H9 (cell line): Measurements from ENCODE around the gene EPAS1. TPM values are rescaled to one million over a fixed set of nuclear protein-coding genes. Genes with fewer than 3 reads are reported as not detected.

Experiments used
- DNase-seq: peaks from one replicate; pipeline ENCODE4 v3.0.0-alpha.2; 2017
- H2AFZ ChIP-seq: one replicate; pipeline ENCODE4 v1.6.1; 2013; ENCODE audit warnings: mild to moderate bottlenecking, low read length, control low read depth, moderate library complexity
- H2AK5ac ChIP-seq: 2 replicates; pipeline ENCODE4 v1.6.1; 2013; ENCODE audit warnings: low read length, control low read depth, mixed read lengths; ENCODE audit not compliant: insufficient read length
- H2BK120ac ChIP-seq: one replicate; pipeline ENCODE4 v1.6.1; 2013; ENCODE audit warnings: low read depth, mild to moderate bottlenecking, low read length, control low read depth, inconsistent platforms; ENCODE audit not compliant: poor library complexity, severe bottlenecking
- H2BK12ac ChIP-seq: 2 replicates; pipeline ENCODE4 v1.6.1; 2013; ENCODE audit warnings: low read length, control low read depth, mixed read lengths, low read depth; ENCODE audit not compliant: insufficient read length
- H2BK15ac ChIP-seq: 2 replicates; pipeline ENCODE4 v1.6.1; 2013; ENCODE audit warnings: low read depth, low read length, control low read depth
- H2BK20ac ChIP-seq: one replicate; pipeline ENCODE4 v1.6.1; 2013; ENCODE audit warnings: low read depth, mild to moderate bottlenecking, low read length, control low read depth, inconsistent platforms; ENCODE audit not compliant: poor library complexity, severe bottlenecking
- H2BK5ac ChIP-seq: 2 replicates; pipeline ENCODE4 v1.6.1; 2013; ENCODE audit warnings: low read length, control low read depth, mixed read lengths; ENCODE audit not compliant: insufficient read length
- H3K14ac ChIP-seq: 2 replicates; pipeline ENCODE4 v1.6.1; 2013; ENCODE audit warnings: low read length, control low read depth; ENCODE audit not compliant: insufficient read depth
- H3K18ac ChIP-seq: 2 replicates; pipeline ENCODE4 v1.6.1; 2013; ENCODE audit warnings: low read depth, mild to moderate bottlenecking, mixed read lengths, low read length, control low read depth; ENCODE audit not compliant: insufficient read length
- H3K23ac ChIP-seq: 2 replicates; pipeline ENCODE4 v1.6.1; 2013; ENCODE audit warnings: low read length, control low read depth, mixed read lengths, low read depth; ENCODE audit not compliant: insufficient read length
- H3K23me2 ChIP-seq: 2 replicates; pipeline ENCODE4 v1.6.1; 2013; ENCODE audit warnings: low read depth, mild to moderate bottlenecking, mixed read lengths, low read length, control low read depth; ENCODE audit not compliant: insufficient read length, poor library complexity, severe bottlenecking
- H3K27ac ChIP-seq: 2 replicates; pipeline ENCODE4 v1.5.1; 2013; ENCODE audit warnings: low read length, control low read depth, mixed read lengths, low read depth; ENCODE audit not compliant: insufficient read length
- H3K27me3 ChIP-seq: 2 replicates; pipeline ENCODE4 v1.6.1; 2013; ENCODE audit warnings: low read length, control low read depth, inconsistent platforms; ENCODE audit not compliant: insufficient read depth
- H3K4ac ChIP-seq: 2 replicates; pipeline ENCODE4 v1.6.1; 2013; ENCODE audit warnings: low read depth, mild to moderate bottlenecking, control low read depth, inconsistent platforms, low read length, moderate library complexity
- H3K4me1 ChIP-seq: 2 replicates; pipeline ENCODE4 v1.6.1; 2013; ENCODE audit warnings: low read length, control low read depth, inconsistent platforms; ENCODE audit not compliant: insufficient read depth
- H3K4me2 ChIP-seq: 2 replicates; pipeline ENCODE4 v1.6.1; 2013; ENCODE audit warnings: low read length, control low read depth, mixed read lengths; ENCODE audit not compliant: insufficient read length, insufficient read depth
- H3K56ac ChIP-seq: 2 replicates; pipeline ENCODE4 v1.6.1; 2013; ENCODE audit warnings: low read depth, mild to moderate bottlenecking, mixed read lengths, low read length, control low read depth; ENCODE audit not compliant: insufficient read length
- H3K79me1 ChIP-seq: 2 replicates; pipeline ENCODE4 v1.6.1; 2013; ENCODE audit warnings: low read depth, mild to moderate bottlenecking, moderate library complexity, low read length, control low read depth, inconsistent platforms; ENCODE audit not compliant: insufficient read depth, poor library complexity, severe bottlenecking
- H3K79me2 ChIP-seq: 2 replicates; pipeline ENCODE4 v1.6.1; 2013; ENCODE audit warnings: low read length, control low read depth, inconsistent platforms; ENCODE audit not compliant: insufficient read depth
- H3K9ac ChIP-seq: 2 replicates; pipeline ENCODE4 v1.6.1; 2013; ENCODE audit warnings: low read length, control low read depth, mixed read lengths; ENCODE audit not compliant: insufficient read length; ENCODE audit errors: extremely low read depth
- H3K9me3 ChIP-seq: one replicate; pipeline ENCODE4 v1.6.1; 2013; ENCODE audit warnings: low read depth, low read length, inconsistent platforms; ENCODE audit not compliant: control insufficient read depth
- H3T11ph ChIP-seq: one replicate; pipeline ENCODE4 v1.6.1; 2013; ENCODE audit warnings: mild to moderate bottlenecking, low read length, control low read depth, inconsistent platforms
- H4K20me1 ChIP-seq: one replicate; pipeline ENCODE4 v1.6.1; 2013; ENCODE audit not compliant: control insufficient read depth, insufficient read length, insufficient read depth
- H4K5ac ChIP-seq: 2 replicates; pipeline ENCODE4 v1.6.1; 2013; ENCODE audit warnings: low read depth, mild to moderate bottlenecking, mixed read lengths, low read length, control low read depth; ENCODE audit not compliant: insufficient read length
- H4K8ac ChIP-seq: replicated peaks from 2 replicates; pipeline ENCODE4 v1.6.1; 2013; ENCODE audit warnings: low read length, control low read depth, mixed read lengths, low read depth; ENCODE audit not compliant: insufficient read length
- H4K91ac ChIP-seq: 2 replicates; pipeline ENCODE4 v1.6.1; 2013; ENCODE audit warnings: low read depth, mild to moderate bottlenecking, moderate library complexity, mixed read lengths, low read length, control low read depth; ENCODE audit not compliant: insufficient read length
- H3K27ac Mint-ChIP-seq, 3 experiments: 2 replicates in 2 of 3; 3 replicates in 1 of 3; pipeline ENCODE4 v1.8.0; 2020 to 2021; ENCODE audit warnings: mixed read lengths in 3 of 3, mild to moderate bottlenecking in 1 of 3, moderate library complexity in 1 of 3
- H3K27me3 Mint-ChIP-seq: 2 replicates; pipeline ENCODE4 v1.8.0; 2021; ENCODE audit warnings: low read depth, mild to moderate bottlenecking, moderate library complexity, mixed read lengths
- H3K36me3 Mint-ChIP-seq, 3 experiments: 2 replicates in 2 of 3; 3 replicates in 1 of 3; pipeline ENCODE4 v1.8.0; 2020 to 2021; ENCODE audit warnings: low read depth in 3 of 3, mixed read lengths in 3 of 3; ENCODE audit not compliant: insufficient read depth in 1 of 3
- H3K4me1 Mint-ChIP-seq, 2 experiments: 2 replicates each; pipeline ENCODE4 v1.8.0; 2020; ENCODE audit warnings: mixed read lengths in 2 of 2
- H3K4me3 Mint-ChIP-seq, 2 experiments: 2 replicates in 1 of 2; 3 replicates in 1 of 2; pipeline ENCODE4 v1.8.0; 2020 to 2021; ENCODE audit warnings: mild to moderate bottlenecking in 2 of 2, mixed read lengths in 2 of 2, moderate library complexity in 1 of 2
- H3K9me3 Mint-ChIP-seq, 2 experiments: 2 replicates in 1 of 2; 3 replicates in 1 of 2; pipeline ENCODE4 v1.8.0; 2020; ENCODE audit warnings: mild to moderate bottlenecking in 2 of 2, mixed read lengths in 2 of 2, moderate library complexity in 1 of 2
- CTCF ChIP-seq: fragments of 200-600 bp; sonication (generic); conservative IDR thresholded peaks from 3 replicates; pipeline ENCODE4 v1.8.0; 2021; ENCODE audit warnings: antibody characterized with exemption, mild to moderate bottlenecking
- WGBS: extraction: QIAGEN DNeasy Blood & Tissue Kit; methylation state at CpG from one replicate; pipeline ENCODE4 v1.1.7; 2013; ENCODE audit warnings: missing lambda C conversion rate, low lambda C conversion rate, mixed read lengths; ENCODE audit not compliant: insufficient read length; ENCODE audit errors: extremely low coverage; 5-methylcytosine and 5-hydroxymethylcytosine counted together
- total RNA-seq: library from RNA; stranded (reverse); gene quantifications from 2 replicates; pipeline ENCODE4 v1.2.1, GENCODE V29; 2021

EPAS1 gene
- total RNA-seq, 1 experiment from 2014 or later, result 1.1 TPM

DNA sequence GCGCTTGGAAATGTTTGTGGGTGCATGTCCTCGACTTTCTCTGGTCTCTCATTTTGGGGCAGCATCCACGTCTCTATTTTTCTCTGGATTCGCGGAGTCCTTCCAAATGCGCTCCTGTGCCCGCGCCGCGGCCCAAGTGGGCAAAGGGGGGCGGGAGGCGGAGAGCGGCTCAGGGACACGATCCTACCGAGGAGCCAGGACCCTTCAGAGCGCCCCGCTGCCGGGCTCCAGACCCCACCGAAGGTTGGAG, 990 bp downstream of the EPAS1 start:
- no peak overlapping the region for H3K9ac ChIP-seq
- H2BK20ac ChIP-seq, result no peak overlapping the region
- H3K9me3 Mint-ChIP-seq, result peaks cover 0 to 4% of the 10 kb centered on the region in 2 experiments; a peak in 2 of 5 replicates
- no peak overlapping the region for H2BK15ac ChIP-seq
- no peak overlapping the region for H4K91ac ChIP-seq
- no peak overlapping the region for H3K18ac ChIP-seq
- no peak overlapping the region for H2AK5ac ChIP-seq
- H2AFZ ChIP-seq, result no peak overlapping the region
- no peak overlapping the region for H4K5ac ChIP-seq
- H3K36me3 Mint-ChIP-seq, result no peaks in the 10 kb centered on the region; a peak in 1 of 7 replicates
- peak overlapping the region; percentile 77 to 91 for H3K4me3 Mint-ChIP-seq
- H3T11ph ChIP-seq, result no peak overlapping the region
- no CpG with 5 or more reads among the region's 19 CpGs for WGBS
- no peak overlapping the region for H3K27ac ChIP-seq
- no peak overlapping the region for H2BK12ac ChIP-seq
- peaks cover 92% of the 10 kb centered on the region for H3K27me3 Mint-ChIP-seq
- no peak overlapping the region for H2BK120ac ChIP-seq
- peaks cover 45% of the 10 kb centered on the region for H3K27me3 ChIP-seq
- no peaks in the 10 kb centered on the region for H3K79me2 ChIP-seq
- no peaks in the 10 kb centered on the region for H3K4me1 ChIP-seq
- no peak overlapping the region for H3K4ac ChIP-seq
- H4K8ac ChIP-seq, result no peak overlapping the region
- no peak for DNase-seq
- no peak overlapping the region for H3K56ac ChIP-seq
- H2BK5ac ChIP-seq, result no peak overlapping the region
- H3K4me2 ChIP-seq, result peak overlapping the region; percentile 66
- no peaks in the 10 kb centered on the region for H4K20me1 ChIP-seq
- no peak overlapping the region for H3K14ac ChIP-seq
- H3K9me3 ChIP-seq, result no peaks in the 10 kb centered on the region
- no peak for TF ChIP-seq CTCF
- H3K23ac ChIP-seq, result no peak overlapping the region
- H3K27ac Mint-ChIP-seq, result no peak overlapping the region
- H3K79me1 ChIP-seq, result no peaks in the 10 kb centered on the region
- H3K4me1 Mint-ChIP-seq, result peaks cover 36 to 41% of the 10 kb centered on the region in 2 experiments
- H3K23me2 ChIP-seq, result peaks cover 20% of the 10 kb centered on the region
